GM12891 (cell line): ENCODE results near the gene NPHP4.

Experiments used
- DNase-seq: peaks from one replicate; pipeline ENCODE4 v3.0.0; 2011; ENCODE audit warnings: low spot score; ENCODE audit not compliant: insufficient read length
- FAIRE-seq: peaks from 2 replicates; lab custom pipeline; 2011; peaks lifted over from hg19 to GRCh38; lab: Jason Lieb, UNC
- PAX5 ChIP-seq: IDR thresholded peaks from 2 replicates; pipeline ENCODE4 v1.6.1; 2011; ENCODE audit warnings: low read length, moderate library complexity, mild to moderate bottlenecking; ENCODE audit not compliant: insufficient read depth, severe bottlenecking
- POLR2A ChIP-seq: IDR thresholded peaks from 2 replicates; pipeline ENCODE4 v1.6.1; 2011; ENCODE audit warnings: low read depth, low read length, control low read depth
- POLR2AphosphoS5 ChIP-seq: IDR thresholded peaks from 2 replicates; pipeline ENCODE4 v1.6.1; 2011; ENCODE audit warnings: low read depth, low read length, control low read depth
- POU2F2 ChIP-seq: IDR thresholded peaks from 2 replicates; pipeline ENCODE4 v1.6.1; 2011; ENCODE audit warnings: low read depth, mild to moderate bottlenecking, control low read depth, low read length, moderate library complexity
- SPI1 ChIP-seq: IDR thresholded peaks from 2 replicates; pipeline ENCODE4 v1.6.1; 2011; ENCODE audit warnings: low read depth, low read length, control low read depth
- TAF1 ChIP-seq: IDR thresholded peaks from 2 replicates; pipeline ENCODE4 v1.6.1; 2011; ENCODE audit warnings: low read depth, low read length, control low read depth

Gene NPHP4

GRCh38 chr1:5920201-5920600 is 72.0 kb downstream of the NPHP4 start:
- FAIRE-seq (no peak), DNase-seq (no peak)
- no peak for TF ChIP-seq SPI1
- no peak for TF ChIP-seq POLR2A
- TF ChIP-seq TAF1, result no peak
- TF ChIP-seq PAX5, result no peak
- no peak for TF ChIP-seq POLR2AphosphoS5
- no peak for TF ChIP-seq POU2F2

GRCh38 chr1:5918275-5918649 is 74.0 kb downstream of the NPHP4 start:
- no peak for FAIRE-seq
- DNase-seq, result no peak
- TF ChIP-seq POLR2A (no peak), PAX5 (no peak), POLR2AphosphoS5 (no peak), SPI1 (no peak), POU2F2 (no peak), TAF1 (no peak)

GRCh38 chr1:5917591-5918274 is 74.5 kb downstream of the NPHP4 start:
- no peak for TF ChIP-seq POLR2AphosphoS5
- TF ChIP-seq PAX5, result no peak
- no peak for TF ChIP-seq SPI1
- no peak for TF ChIP-seq TAF1
- no peak for TF ChIP-seq POLR2A
- TF ChIP-seq POU2F2, result no peak
- FAIRE-seq (no peak), DNase-seq (no peak)

- DNase-seq (no peak), FAIRE-seq (no peak)
- TF ChIP-seq POLR2AphosphoS5, result no peak
- TF ChIP-seq SPI1, result no peak
- no peak for TF ChIP-seq PAX5
- no peak for TF ChIP-seq POLR2A
- no peak for TF ChIP-seq TAF1
- TF ChIP-seq POU2F2, result no peak
These were observed 75.0 kb downstream of the NPHP4 start for GRCh38 chr1:5917281-5917590.

GRCh38 chr1:5916572-5917280 is 75.5 kb downstream of the NPHP4 start:
- DNase-seq (no peak), FAIRE-seq (no peak)
- no peak for TF ChIP-seq POU2F2
- TF ChIP-seq TAF1, result no peak
- TF ChIP-seq POLR2A, result no peak
- no peak for TF ChIP-seq POLR2AphosphoS5
- TF ChIP-seq PAX5, result no peak
- TF ChIP-seq SPI1, result no peak

- FAIRE-seq (peak; percentile 56), DNase-seq (peak; percentile 48)
- TF ChIP-seq POLR2AphosphoS5 (no peak), TAF1 (no peak), POLR2A (no peak), PAX5 (no peak), SPI1 (no peak), POU2F2 (no peak)
These were observed 76.3 kb downstream of the NPHP4 start for GRCh38 chr1:5915587-5916571.

GRCh38 chr1:5914676-5915365 is 77.4 kb downstream of the NPHP4 start:
- DNase-seq (no peak), FAIRE-seq (no peak)
- TF ChIP-seq PAX5 (no peak), TAF1 (no peak), POU2F2 (no peak), SPI1 (no peak), POLR2AphosphoS5 (no peak), POLR2A (no peak)

- DNase-seq (no peak), FAIRE-seq (no peak)
- TF ChIP-seq POLR2AphosphoS5, result no peak
- no peak for TF ChIP-seq PAX5
- TF ChIP-seq TAF1, result no peak
- no peak for TF ChIP-seq POLR2A
- no peak for TF ChIP-seq SPI1
- no peak for TF ChIP-seq POU2F2
These were observed 78.3 kb downstream of the NPHP4 start for GRCh38 chr1:5913876-5914275.
